Ovary (tissue), 3 donors: ENCODE results near the gene ROBO1.

ENCODE experiments used
- POLR2A ChIP-seq: fragments of 450-650 bp; IDR thresholded peaks from one replicate; pipeline ENCODE4 v1.6.1; 2017; ENCODE audit warnings: antibody characterized with exemption, mild to moderate bottlenecking, moderate library complexity
- TF ChIP-seq, protein P1 (sequence below), 3 donors: fragments of 450-650 bp in 2 of 3; fragments of 200-600 bp in 1 of 3; IDR thresholded peaks; one replicate each; pipeline versions ENCODE4 v1.5.1 to v1.8.0; 2016 to 2022; ENCODE audit warnings: antibody characterized with exemption in 3 of 3, mild to moderate bottlenecking in 1 of 3
- donor health status: DM: no; HTN: no; CAD: no.

DNA sequence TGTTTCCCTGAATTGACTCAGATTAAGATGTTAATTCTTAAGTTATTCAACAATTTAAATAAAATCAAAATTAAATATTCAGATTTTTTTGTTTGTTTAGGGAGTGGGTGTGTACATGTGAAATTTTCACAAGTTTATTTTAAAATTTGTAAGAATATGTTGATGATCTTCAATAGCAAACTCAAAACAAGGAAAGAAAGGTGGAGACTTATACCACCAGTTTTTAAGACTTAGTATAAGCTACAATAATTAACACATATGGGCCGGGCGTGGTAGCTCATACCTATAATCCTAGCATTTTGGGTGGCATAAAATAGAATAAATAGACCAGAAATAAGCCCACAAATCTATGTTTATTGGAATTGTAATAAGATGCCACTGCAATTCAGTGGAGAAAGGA, 1084.5 kb downstream of the ROBO1 start:
- TF ChIP-seq POLR2A: no peak
- TF ChIP-seq, protein P1, sequence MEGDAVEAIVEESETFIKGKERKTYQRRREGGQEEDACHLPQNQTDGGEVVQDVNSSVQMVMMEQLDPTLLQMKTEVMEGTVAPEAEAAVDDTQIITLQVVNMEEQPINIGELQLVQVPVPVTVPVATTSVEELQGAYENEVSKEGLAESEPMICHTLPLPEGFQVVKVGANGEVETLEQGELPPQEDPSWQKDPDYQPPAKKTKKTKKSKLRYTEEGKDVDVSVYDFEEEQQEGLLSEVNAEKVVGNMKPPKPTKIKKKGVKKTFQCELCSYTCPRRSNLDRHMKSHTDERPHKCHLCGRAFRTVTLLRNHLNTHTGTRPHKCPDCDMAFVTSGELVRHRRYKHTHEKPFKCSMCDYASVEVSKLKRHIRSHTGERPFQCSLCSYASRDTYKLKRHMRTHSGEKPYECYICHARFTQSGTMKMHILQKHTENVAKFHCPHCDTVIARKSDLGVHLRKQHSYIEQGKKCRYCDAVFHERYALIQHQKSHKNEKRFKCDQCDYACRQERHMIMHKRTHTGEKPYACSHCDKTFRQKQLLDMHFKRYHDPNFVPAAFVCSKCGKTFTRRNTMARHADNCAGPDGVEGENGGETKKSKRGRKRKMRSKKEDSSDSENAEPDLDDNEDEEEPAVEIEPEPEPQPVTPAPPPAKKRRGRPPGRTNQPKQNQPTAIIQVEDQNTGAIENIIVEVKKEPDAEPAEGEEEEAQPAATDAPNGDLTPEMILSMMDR (IDR thresholded peaks at IDR 0.05): no peak
